Fibroblast of skin of scalp (primary cell): ENCODE data around the gene MARCKS.
"Not testable (repeated sequence)": the region's sequence is repeated elsewhere in the genome, so short reads cannot be mapped to it uniquely, and the experiment has no call there.

Experiments
- DNase-seq: peaks from one replicate; pipeline ENCODE4 v3.0.0-alpha.2; 2013

The MARCKS gene

GRCh38 chr6:113888493-113888892 is 31.3 kb downstream of the MARCKS start:
- DNase-seq = no peak

DNA sequence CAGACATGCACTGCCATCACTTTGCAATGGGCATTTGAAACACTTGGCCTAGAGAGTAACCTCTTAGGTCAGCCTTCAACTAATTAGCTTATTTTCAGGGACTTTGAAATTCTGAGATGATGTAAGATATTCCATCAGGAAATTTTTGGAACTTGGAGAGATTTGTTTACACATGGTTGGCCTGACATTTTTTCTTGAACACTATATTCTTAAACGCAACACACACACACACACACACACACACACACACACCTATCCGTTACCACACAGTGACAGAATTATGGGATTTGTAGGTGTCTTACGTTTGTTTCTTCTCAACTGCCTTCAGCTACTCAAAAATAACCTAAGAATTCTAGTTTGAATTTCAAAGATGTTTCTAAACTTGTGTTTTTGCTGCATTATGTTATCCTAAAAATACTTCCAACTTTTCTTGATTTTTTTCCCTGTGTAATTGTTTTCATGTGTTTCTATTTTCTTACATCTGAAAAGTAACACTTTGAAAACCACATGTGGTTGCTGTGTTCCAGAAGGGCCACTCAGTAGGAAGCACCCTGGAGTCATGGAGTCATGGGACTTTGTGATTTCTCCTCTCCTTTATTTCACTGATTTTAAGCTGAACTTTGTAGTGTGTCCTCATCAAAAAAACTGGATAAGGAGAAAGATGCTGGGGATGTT is 31.9 kb downstream of the MARCKS start:
- no peak for DNase-seq

- DNase-seq = no peak
These were observed 36.3 kb downstream of the MARCKS start for GRCh38 chr6:113893451-113893850.

GRCh38 chr6:113893866-113894265 is 36.7 kb downstream of the MARCKS start:
- DNase-seq = peak; percentile 66

- peak; percentile 70 for DNase-seq
These were observed 37.8 kb downstream of the MARCKS start for GRCh38 chr6:113894712-113895674.

GRCh38 chr6:113901482-113901881 is 44.3 kb downstream of the MARCKS start:
- DNase-seq = no peak

DNA sequence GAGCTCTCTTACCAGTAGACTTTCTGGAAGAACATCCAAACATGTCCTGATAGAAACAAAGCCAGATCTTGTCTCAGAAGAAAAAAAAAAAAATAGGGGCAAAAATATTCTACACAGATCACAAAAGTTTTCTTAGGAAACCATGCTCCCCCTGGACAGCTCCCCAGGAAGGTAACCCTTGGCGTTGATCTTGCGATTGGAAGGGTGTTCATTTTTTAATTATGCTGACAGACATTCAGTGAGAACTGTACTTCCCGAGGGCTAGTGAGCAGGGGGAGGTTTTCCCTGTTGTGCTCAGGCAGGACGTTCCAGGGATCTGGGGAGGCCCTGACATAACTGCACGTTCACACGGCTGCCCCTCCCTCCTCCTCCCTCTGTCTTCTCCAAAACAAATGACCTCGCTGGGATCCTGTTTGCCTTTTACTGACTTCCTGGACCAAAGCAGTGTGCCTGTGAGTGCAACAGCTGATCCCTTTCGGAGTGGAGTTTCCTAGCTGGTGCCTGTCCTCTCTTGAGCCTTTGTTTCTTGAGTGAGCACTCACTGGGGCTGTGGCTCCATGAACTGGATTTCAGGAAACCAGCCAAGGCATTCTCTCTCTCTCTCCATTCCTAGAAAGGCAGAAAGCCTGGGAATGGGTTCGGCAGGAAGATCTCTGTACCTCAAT is 46.7 kb downstream of the MARCKS start:
- DNase-seq = peak; percentile 75

- DNase-seq = no peak
These were observed 50.1 kb downstream of the MARCKS start for GRCh38 chr6:113907102-113907815.

GRCh38 chr6:113908801-113909200 is 51.7 kb downstream of the MARCKS start:
- no peak for DNase-seq

DNA sequence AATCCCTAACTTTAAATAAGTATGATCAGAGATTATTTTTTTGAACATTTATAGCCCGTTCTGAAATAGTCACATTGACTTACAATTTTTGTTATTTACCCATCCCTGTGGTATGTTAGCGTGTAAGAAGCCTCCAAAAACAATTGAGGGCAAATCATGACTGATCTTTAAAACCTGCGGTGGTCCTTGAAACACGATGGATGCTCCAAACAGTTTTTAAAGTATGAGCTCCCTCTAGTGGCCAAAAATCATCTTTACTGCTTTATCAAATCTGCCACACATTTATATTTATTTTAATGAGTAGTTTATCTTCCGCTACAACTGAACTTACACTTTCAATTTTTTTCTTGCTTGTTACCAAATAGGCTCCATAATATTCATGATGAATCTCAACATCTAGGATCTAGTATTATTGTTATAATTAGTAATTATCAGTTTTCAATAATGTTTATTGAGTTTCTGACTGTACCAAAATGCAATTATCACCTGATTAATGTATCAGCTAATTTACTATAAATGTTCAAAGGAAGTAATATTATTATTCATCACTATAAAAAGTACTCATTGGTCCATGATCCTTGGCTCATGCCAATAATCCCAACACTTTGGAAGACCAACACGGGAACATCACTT is 52.2 kb downstream of the MARCKS start:
- peak; percentile 90 for DNase-seq

GRCh38 chr6:113910285-113910684 is 53.1 kb downstream of the MARCKS start:
- not testable (repeated sequence) for DNase-seq
